Lower lobe of right lung (tissue), 2 donors: ENCODE measurements around the gene HAPLN1. TPM values are rescaled to one million over a fixed set of nuclear protein-coding genes. Genes with fewer than 3 reads are reported as not detected.

ENCODE experiments used
- ATAC-seq, 2 donors: fragments of 200-7000 bp; cut with Tn5 transposase; one replicate each; pipeline ENCODE4 v1.9.1; 2020 to 2022; ENCODE audit warnings: mild to moderate bottlenecking in 2 of 2, moderate library complexity in 2 of 2
- DNase-seq: peaks from one replicate; pipeline ENCODE4 v3.0.0-alpha.2; 2020
- H3K27ac ChIP-seq: fragments of 200-600 bp; one replicate; pipeline ENCODE4 v1.8.0; 2022
- H3K27me3 ChIP-seq: fragments of 200-600 bp; one replicate; pipeline ENCODE4 v1.8.0; 2022; ENCODE audit warnings: low read depth
- H3K36me3 ChIP-seq: fragments of 200-600 bp; one replicate; pipeline ENCODE4 v1.8.0; 2022; ENCODE audit warnings: mild to moderate bottlenecking
- H3K4me1 ChIP-seq: fragments of 200-600 bp; one replicate; pipeline ENCODE4 v1.8.0; 2022
- H3K4me3 ChIP-seq: fragments of 200-600 bp; one replicate; pipeline ENCODE4 v1.8.0; 2022; ENCODE audit warnings: mild to moderate bottlenecking
- H3K9me3 ChIP-seq: fragments of 200-600 bp; one replicate; pipeline ENCODE4 v1.8.0; 2022
- intact Hi-C: fragments of 100-400 bp; cut with DNase I; formaldehyde crosslinking; loops from one replicate; pipeline ENCODE4 v1.11.0; 2022
- total RNA-seq: library from RNA; stranded (reverse); fragmentation: NEBNext Ultra II Directional; extraction: Animal tissue kit (Norgen Biotek cat#: 25700); gene quantifications from one replicate; pipeline ENCODE4 v1.2.1, GENCODE V29; 2021
- TF ChIP-seq, protein P1 (sequence below): fragments of 200-600 bp; IDR thresholded peaks from one replicate; pipeline ENCODE4 v1.8.0; 2022; ENCODE audit warnings: antibody characterized with exemption, mild to moderate bottlenecking
- donor health status: DM: no; HTN: yes; CAD: no; lungs with severe emphysema.

HAPLN1 gene
- total RNA-seq, 1 donor from 2014 or later: 0.21 TPM

GRCh38 chr5:83641946-83642345 lies 78.7 kb downstream of the HAPLN1 start:
- Histone ChIP-seq H3K9me3 (no peaks in the 10 kb centered on the region), H3K4me1 (no peaks in the 10 kb centered on the region), H3K4me3 (no peak overlapping the region), H3K36me3 (no peaks in the 10 kb centered on the region), H3K27ac (no peak overlapping the region), H3K27me3 (no peaks in the 10 kb centered on the region)
- TF ChIP-seq, protein P1, sequence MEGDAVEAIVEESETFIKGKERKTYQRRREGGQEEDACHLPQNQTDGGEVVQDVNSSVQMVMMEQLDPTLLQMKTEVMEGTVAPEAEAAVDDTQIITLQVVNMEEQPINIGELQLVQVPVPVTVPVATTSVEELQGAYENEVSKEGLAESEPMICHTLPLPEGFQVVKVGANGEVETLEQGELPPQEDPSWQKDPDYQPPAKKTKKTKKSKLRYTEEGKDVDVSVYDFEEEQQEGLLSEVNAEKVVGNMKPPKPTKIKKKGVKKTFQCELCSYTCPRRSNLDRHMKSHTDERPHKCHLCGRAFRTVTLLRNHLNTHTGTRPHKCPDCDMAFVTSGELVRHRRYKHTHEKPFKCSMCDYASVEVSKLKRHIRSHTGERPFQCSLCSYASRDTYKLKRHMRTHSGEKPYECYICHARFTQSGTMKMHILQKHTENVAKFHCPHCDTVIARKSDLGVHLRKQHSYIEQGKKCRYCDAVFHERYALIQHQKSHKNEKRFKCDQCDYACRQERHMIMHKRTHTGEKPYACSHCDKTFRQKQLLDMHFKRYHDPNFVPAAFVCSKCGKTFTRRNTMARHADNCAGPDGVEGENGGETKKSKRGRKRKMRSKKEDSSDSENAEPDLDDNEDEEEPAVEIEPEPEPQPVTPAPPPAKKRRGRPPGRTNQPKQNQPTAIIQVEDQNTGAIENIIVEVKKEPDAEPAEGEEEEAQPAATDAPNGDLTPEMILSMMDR: no peak
- ATAC-seq: no peak
- no peak for DNase-seq
- intact Hi-C loops: no loop called here

DNA sequence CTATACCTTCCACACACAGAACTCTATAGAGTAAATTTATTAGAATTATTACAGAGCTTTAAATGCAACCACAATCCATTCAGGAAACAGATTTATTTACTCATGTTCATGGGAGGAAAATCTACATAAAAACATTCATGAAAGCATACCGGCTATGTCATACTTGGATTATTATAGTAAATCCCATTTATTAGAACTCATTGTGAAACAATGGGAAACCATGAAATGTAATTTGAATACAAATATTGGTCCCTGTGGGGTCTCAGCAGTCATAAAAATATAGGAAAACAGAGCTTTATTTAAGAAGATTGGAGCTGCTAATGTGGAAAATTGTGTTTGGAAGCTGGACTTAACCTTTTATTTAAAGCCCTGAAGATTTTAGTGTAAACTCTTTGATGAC lies 80.7 kb downstream of the HAPLN1 start:
- intact Hi-C loops: no loop called here
- ATAC-seq (no peak), DNase-seq (no peak)
- H3K4me3 ChIP-seq: no peak overlapping the region
- H3K27ac ChIP-seq: no peak overlapping the region
- TF ChIP-seq, protein P1: no peak
- H3K4me1 ChIP-seq: no peaks in the 10 kb centered on the region
- no peaks in the 10 kb centered on the region for H3K27me3 ChIP-seq
- no peaks in the 10 kb centered on the region for H3K36me3 ChIP-seq
- H3K9me3 ChIP-seq: no peaks in the 10 kb centered on the region

- H3K4me1 ChIP-seq: no peaks in the 10 kb centered on the region
- no peaks in the 10 kb centered on the region for H3K36me3 ChIP-seq
- TF ChIP-seq, protein P1: no peak
- H3K27ac ChIP-seq: no peak overlapping the region
- H3K9me3 ChIP-seq: no peaks in the 10 kb centered on the region
- H3K27me3 ChIP-seq: no peaks in the 10 kb centered on the region
- H3K4me3 ChIP-seq: no peak overlapping the region
- DNase-seq: no peak
- no peak for ATAC-seq
- intact Hi-C loops: no loop called here
Measured at GRCh38 chr5:83636156-83636555, 84.5 kb downstream of the HAPLN1 start.

GRCh38 chr5:83633285-83633684 lies 87.4 kb downstream of the HAPLN1 start:
- no peak for ATAC-seq
- DNase-seq: no peak
- Histone ChIP-seq H3K36me3 (no peaks in the 10 kb centered on the region), H3K27me3 (no peaks in the 10 kb centered on the region), H3K4me3 (no peak overlapping the region), H3K27ac (no peak overlapping the region), H3K4me1 (no peaks in the 10 kb centered on the region), H3K9me3 (no peaks in the 10 kb centered on the region)
- intact Hi-C loops: no loop called here
- TF ChIP-seq, protein P1: no peak

GRCh38 chr5:83632874-83633273 lies 87.8 kb downstream of the HAPLN1 start:
- H3K4me1 ChIP-seq: no peaks in the 10 kb centered on the region
- intact Hi-C loops: no loop called here
- TF ChIP-seq, protein P1: no peak
- no peaks in the 10 kb centered on the region for H3K36me3 ChIP-seq
- ATAC-seq (no peak), DNase-seq (no peak)
- H3K9me3 ChIP-seq: no peaks in the 10 kb centered on the region
- no peak overlapping the region for H3K4me3 ChIP-seq
- no peak overlapping the region for H3K27ac ChIP-seq
- no peaks in the 10 kb centered on the region for H3K27me3 ChIP-seq

DNA sequence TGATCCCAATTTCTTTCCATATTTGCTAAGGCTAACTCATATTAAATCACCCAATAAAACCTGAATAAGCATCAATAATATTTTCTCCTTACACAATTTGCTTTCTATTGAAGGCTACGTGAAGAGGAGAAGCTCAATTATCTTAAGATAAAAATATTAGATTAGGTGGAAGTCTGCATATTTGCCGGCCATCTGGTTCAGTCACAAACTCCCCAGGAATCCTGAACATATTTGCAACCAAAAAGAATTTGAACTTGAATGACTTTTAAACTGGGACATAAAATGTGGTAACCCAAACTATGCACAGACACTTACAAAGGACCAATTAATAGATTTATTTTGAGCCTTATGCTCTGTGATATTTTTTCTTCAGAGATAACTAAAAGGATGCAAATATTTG lies 92.3 kb downstream of the HAPLN1 start:
- intact Hi-C loops: no loop called here
- Histone ChIP-seq H3K9me3 (no peaks in the 10 kb centered on the region), H3K4me3 (no peak overlapping the region), H3K27ac (no peak overlapping the region), H3K27me3 (no peaks in the 10 kb centered on the region), H3K36me3 (no peaks in the 10 kb centered on the region), H3K4me1 (no peaks in the 10 kb centered on the region)
- TF ChIP-seq, protein P1: no peak
- ATAC-seq (no peak), DNase-seq (no peak)
